ENCODE data around the gene DPYSL5. TPM values are rescaled to one million over a fixed set of nuclear protein-coding genes. Genes with fewer than 3 reads are reported as not detected.

The DPYSL5 gene
- total RNA-seq, 6 experiments from 2014 or later, result not detected

DNA sequence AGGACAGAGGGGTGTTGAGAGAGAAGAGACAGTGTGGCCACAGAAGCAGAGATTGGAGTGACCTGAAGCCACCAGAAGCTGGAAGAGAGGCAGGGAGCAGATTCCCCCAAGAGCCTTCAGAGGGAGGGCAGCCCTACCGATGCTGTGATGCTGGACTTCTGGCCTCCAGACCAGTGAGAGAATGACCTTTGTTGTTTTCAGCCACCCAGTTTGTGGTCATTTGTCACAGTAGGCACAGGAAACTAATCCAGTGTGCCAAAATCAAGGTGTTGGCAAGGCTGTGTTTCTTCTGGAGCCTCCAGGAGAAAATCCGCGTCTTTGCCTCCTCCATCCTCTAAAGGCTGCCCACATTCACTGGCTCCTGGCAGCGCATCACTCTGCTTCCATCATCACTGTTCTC, 137.9 kb downstream of the DPYSL5 start:
- peaks cover 0 to 35% (median 13%) of the 10 kb centered on the region in 4 donors for H3K4me1 ChIP-seq
- H3K9me3 ChIP-seq, result no peaks in the 10 kb centered on the region
- no peak overlapping the region for H3K27ac ChIP-seq
- no peaks in the 10 kb centered on the region for H3K36me3 ChIP-seq
- no peaks in the 10 kb centered on the region for H3K27me3 ChIP-seq
- no peak overlapping the region for H3K4me3 ChIP-seq
- intact Hi-C loops (cut with DNase I), result no loop called here
- peak; percentile 24 to 60 (median 46) for ATAC-seq
- no peak for TF ChIP-seq POLR2A (IDR thresholded peaks at IDR 0.05)
- TF ChIP-seq, protein P1, sequence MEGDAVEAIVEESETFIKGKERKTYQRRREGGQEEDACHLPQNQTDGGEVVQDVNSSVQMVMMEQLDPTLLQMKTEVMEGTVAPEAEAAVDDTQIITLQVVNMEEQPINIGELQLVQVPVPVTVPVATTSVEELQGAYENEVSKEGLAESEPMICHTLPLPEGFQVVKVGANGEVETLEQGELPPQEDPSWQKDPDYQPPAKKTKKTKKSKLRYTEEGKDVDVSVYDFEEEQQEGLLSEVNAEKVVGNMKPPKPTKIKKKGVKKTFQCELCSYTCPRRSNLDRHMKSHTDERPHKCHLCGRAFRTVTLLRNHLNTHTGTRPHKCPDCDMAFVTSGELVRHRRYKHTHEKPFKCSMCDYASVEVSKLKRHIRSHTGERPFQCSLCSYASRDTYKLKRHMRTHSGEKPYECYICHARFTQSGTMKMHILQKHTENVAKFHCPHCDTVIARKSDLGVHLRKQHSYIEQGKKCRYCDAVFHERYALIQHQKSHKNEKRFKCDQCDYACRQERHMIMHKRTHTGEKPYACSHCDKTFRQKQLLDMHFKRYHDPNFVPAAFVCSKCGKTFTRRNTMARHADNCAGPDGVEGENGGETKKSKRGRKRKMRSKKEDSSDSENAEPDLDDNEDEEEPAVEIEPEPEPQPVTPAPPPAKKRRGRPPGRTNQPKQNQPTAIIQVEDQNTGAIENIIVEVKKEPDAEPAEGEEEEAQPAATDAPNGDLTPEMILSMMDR (IDR thresholded peaks at IDR 0.05), result no peak
- peak in 1 of 3 donors; percentile 58 for DNase-seq
- 20% methylated on average over 1 of the region's 4 CpGs for WGBS (ENCODE audit: insufficient coverage, low coverage, low lambda C conversion rate, missing lambda C conversion rate)

DNA sequence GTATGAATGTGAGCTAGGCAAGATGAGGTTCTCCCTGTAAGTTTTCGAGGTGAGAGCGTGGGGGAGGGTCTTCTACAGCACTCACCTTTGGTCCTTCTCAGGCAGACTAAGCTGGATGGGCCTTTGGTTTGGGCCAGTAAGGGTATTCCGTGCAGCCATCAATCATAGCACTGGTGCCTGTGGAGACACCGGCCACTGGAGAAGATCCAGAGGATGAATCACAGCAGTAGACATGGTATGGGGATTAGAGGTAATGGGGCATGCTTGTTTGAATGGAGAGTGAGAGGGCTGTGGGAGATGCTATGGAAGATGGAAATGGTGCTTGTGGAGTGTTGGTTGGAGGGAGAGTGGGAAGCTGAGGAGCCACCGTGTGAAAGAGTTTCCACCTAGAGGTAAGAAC, 138.6 kb downstream of the DPYSL5 start:
- intact Hi-C loops (cut with DNase I), result no loop called here
- Histone ChIP-seq H3K4me1 (peaks cover 0 to 37% (median 15%) of the 10 kb centered on the region in 4 donors), H3K4me3 (no peak overlapping the region), H3K27me3 (no peaks in the 10 kb centered on the region), H3K9me3 (no peaks in the 10 kb centered on the region), H3K36me3 (no peaks in the 10 kb centered on the region), H3K27ac (no peak overlapping the region)
- TF ChIP-seq, protein P1 (IDR thresholded peaks at IDR 0.05), result no peak
- TF ChIP-seq POLR2A (IDR thresholded peaks at IDR 0.05), result no peak
- 89% methylated on average over 5 of the region's 5 CpGs for WGBS (ENCODE audit: insufficient coverage, low coverage, low lambda C conversion rate, missing lambda C conversion rate)
- no peak for DNase-seq
- ATAC-seq, result no peak

GRCh38 chr2:26988058-26988860, 140.3 kb downstream of the DPYSL5 start:
- DNase-seq (no peak), ATAC-seq (no peak)
- H3K9me3 ChIP-seq, result no peaks in the 10 kb centered on the region
- peaks cover 0 to 30% (median 14%) of the 10 kb centered on the region in 4 donors for H3K4me1 ChIP-seq
- no peak overlapping the region for H3K4me3 ChIP-seq
- WGBS (ENCODE audit: insufficient coverage, low coverage, low lambda C conversion rate, missing lambda C conversion rate), result 80% methylated on average over 3 of the region's 4 CpGs
- no peaks in the 10 kb centered on the region for H3K27me3 ChIP-seq
- H3K27ac ChIP-seq, result no peak overlapping the region
- no peak for TF ChIP-seq POLR2A (IDR thresholded peaks at IDR 0.05)
- TF ChIP-seq, protein P1 (IDR thresholded peaks at IDR 0.05), result no peak
- intact Hi-C loops (cut with DNase I), result no loop called here
- H3K36me3 ChIP-seq, result no peaks in the 10 kb centered on the region

- TF ChIP-seq, protein P1 (IDR thresholded peaks at IDR 0.05), result no peak
- no peak for TF ChIP-seq POLR2A (IDR thresholded peaks at IDR 0.05)
- DNase-seq, result no peak
- WGBS (ENCODE audit: insufficient coverage, low coverage, low lambda C conversion rate, missing lambda C conversion rate), result 90% methylated on average over 5 of the region's 8 CpGs
- H3K36me3 ChIP-seq, result no peaks in the 10 kb centered on the region
- no peak for ATAC-seq
- no peaks in the 10 kb centered on the region for H3K27me3 ChIP-seq
- peaks cover 0 to 25% (median 12%) of the 10 kb centered on the region in 4 donors for H3K4me1 ChIP-seq
- no peak overlapping the region for H3K27ac ChIP-seq
- no peak overlapping the region for H3K4me3 ChIP-seq
- H3K9me3 ChIP-seq, result no peaks in the 10 kb centered on the region
- intact Hi-C loops (cut with DNase I), result no loop called here
Measured at GRCh38 chr2:26989156-26989555, 141.2 kb downstream of the DPYSL5 start.

Data from right lobe of liver (tissue), 6 donors.